AG09309 (cell line): ENCODE data around the gene FBLIM1.
"Not testable (repeated sequence)": the region's sequence is repeated elsewhere in the genome, so short reads cannot be mapped to it uniquely, and the experiment has no call there.

Experiments used
- DNase-seq: peaks from one replicate; pipeline ENCODE4 v3.0.0-alpha.2; 2010; ENCODE audit warnings: low read depth
- H3K4me3 ChIP-seq: 2 replicates; pipeline ENCODE4 v1.5.1; 2011; ENCODE audit warnings: mild to moderate bottlenecking, low read depth, low read length, moderate library complexity; ENCODE audit not compliant: control insufficient read depth
- TF ChIP-seq, protein P1 (sequence below): IDR thresholded peaks from 2 replicates; pipeline ENCODE4 v1.5.1; 2011; ENCODE audit warnings: mild to moderate bottlenecking, low read depth, low read length, inconsistent platforms; ENCODE audit not compliant: insufficient read depth, control insufficient read depth; ENCODE audit errors: missing control alignments

Gene FBLIM1

DNA sequence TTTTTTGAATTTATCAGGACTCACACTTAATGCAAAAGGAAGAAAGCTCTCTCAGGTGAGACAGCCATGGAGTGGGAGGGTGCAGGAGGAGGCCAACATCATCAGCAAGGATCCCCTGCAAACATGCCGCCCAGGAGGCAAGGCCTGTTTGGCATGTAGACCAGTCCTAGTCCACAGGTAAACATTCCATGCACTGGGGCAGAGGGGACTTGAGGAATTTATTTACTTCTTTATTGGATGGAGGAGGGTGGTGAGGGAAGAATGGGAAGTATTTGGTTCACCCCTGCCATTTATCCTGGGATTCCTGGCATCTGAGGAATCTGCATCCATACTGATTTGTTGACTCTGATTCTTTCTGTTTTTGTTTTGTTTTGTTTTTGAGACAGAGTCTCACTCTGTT, 50.4 kb downstream of the FBLIM1 start:
- TF ChIP-seq, protein P1, sequence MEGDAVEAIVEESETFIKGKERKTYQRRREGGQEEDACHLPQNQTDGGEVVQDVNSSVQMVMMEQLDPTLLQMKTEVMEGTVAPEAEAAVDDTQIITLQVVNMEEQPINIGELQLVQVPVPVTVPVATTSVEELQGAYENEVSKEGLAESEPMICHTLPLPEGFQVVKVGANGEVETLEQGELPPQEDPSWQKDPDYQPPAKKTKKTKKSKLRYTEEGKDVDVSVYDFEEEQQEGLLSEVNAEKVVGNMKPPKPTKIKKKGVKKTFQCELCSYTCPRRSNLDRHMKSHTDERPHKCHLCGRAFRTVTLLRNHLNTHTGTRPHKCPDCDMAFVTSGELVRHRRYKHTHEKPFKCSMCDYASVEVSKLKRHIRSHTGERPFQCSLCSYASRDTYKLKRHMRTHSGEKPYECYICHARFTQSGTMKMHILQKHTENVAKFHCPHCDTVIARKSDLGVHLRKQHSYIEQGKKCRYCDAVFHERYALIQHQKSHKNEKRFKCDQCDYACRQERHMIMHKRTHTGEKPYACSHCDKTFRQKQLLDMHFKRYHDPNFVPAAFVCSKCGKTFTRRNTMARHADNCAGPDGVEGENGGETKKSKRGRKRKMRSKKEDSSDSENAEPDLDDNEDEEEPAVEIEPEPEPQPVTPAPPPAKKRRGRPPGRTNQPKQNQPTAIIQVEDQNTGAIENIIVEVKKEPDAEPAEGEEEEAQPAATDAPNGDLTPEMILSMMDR, result no peak
- DNase-seq, result no peak
- H3K4me3 ChIP-seq, result no peak overlapping the region

DNA sequence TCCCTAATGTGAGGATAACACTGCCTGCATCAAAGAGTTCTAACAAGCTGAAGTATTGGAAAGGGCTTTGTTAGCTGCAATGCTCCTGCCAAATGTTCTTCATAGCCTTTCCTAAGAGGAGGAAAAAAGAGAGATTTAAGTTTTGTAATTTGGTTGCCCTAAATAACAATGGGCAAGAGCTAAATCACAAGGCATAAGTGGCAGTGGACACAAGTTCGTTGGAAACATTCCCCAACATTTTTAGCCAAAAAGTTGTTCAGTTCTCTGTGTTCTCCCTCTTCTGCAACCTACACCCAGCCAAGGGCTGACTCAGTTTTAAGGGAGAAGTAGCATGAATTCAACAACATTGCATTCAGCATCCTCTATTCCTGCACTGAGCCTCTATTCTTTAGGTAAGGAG, 51.5 kb downstream of the FBLIM1 start:
- no peak for DNase-seq
- TF ChIP-seq, protein P1, result no peak
- H3K4me3 ChIP-seq, result no peak overlapping the region

DNA sequence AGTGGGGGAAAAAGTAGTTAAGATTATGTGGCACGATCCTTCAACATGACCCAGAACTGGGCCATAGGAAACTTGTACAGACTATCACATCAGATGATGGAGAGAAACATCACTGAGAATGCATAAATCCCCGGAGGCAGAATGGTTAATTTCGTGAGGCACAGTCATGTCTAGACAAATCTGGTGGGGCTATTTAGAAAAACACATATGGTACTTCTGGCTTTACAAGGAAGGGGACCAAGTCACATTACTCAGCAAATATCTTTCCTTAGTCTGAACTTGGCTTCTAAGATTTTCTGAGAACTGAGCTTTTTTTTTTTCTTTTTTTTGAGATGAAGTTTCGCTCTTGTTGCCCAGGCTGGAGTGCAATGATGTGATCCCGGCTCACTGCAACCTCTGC, 58.1 kb downstream of the FBLIM1 start:
- TF ChIP-seq, protein P1, result no peak
- no peak overlapping the region for H3K4me3 ChIP-seq
- DNase-seq, result no peak

DNA sequence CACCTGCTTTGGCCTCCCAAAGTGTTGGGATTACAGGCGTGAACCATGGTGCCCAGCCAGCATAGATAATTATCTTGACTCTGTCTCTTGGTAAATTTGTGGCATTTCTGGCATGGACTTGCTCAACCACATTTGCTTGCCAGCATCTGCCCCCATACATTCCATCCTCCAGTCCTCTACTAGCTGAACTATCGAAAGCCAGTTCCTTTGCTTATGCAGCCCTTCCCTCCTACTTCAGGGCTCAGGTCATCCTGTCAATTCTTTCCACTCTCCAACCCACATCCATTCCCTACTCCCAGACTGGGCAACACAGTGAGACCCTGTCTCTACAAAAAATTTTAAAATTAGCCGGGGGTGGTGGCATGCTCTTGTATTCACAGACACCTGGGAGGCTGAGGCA, 61.9 kb downstream of the FBLIM1 start:
- TF ChIP-seq, protein P1, result no peak
- no peak overlapping the region for H3K4me3 ChIP-seq
- DNase-seq, result no peak

DNA sequence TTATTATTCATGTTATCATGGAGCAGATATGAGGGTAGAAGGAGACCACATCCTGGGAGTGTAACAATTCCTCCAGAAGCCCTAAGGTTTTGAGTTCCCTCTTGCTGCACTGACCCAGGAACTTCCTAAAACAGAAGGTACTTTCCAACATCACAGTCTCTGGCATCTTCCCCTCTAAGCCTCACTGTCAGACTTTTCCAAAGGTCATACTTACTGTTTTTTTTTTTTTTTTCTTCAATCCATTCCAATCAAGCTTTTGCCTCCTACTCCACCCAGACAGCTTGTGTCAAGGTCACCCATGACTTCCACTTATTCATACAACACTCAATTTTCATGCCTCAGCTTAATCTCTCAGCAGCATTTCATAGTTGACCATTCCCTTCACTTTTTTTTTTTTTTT, 67.2 kb downstream of the FBLIM1 start:
- H3K4me3 ChIP-seq, result no peak overlapping the region
- no peak for DNase-seq
- TF ChIP-seq, protein P1, result no peak

DNA sequence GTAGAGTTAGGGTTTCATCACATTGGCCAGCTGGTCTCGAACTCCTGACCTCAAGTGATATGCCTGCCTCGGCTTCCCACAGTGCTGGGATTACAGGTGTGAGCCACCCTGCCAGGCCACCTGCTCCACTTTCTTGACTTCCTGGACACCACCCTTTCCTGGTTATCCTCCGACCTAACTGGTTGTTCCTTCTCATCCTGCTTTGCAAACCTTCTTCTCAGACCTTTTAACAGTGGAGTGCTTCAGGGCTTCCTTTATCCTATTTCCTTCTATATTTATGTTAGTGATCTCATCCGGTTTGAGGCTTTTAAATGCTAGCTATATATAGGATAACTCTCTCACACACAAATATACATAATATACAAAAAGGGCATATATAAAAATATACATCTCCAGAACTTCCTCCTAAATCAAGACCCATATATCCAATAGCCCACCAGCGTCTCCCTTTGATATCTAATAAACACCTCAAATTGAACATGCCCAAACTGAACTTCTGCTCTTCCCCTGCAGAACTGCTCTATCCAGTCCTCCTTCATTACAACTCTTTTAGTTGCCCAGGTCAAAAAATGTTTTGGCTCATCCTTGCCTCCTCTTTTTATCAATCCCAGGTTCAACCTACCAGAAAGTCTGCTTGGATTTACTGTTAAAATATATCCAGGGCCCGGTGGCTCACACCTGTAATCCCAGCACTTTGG, 68.4 kb downstream of the FBLIM1 start:
- no peak for DNase-seq
- no peak overlapping the region for H3K4me3 ChIP-seq
- TF ChIP-seq, protein P1, result no peak

DNA sequence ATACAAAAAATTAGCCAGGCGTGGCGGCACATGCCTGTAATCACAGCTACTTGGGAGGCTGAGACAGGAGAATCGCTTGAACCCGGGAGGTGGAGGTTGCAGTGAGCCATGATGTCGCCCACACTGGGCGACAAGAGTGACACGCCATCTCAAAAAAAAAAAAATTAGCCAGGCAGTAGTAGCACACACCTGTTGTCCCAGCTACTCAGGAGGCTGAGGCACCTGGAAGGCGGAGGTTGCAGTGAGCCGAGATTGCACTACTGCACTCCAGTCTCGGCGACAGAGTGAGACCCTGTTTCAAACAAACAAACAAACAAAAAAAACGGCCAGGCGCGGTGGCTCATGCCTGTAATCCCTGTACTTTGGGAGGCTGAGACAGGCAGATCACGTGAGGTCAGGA, 69.0 kb downstream of the FBLIM1 start:
- not testable (repeated sequence) for DNase-seq, H3K4me3 ChIP-seq

DNA sequence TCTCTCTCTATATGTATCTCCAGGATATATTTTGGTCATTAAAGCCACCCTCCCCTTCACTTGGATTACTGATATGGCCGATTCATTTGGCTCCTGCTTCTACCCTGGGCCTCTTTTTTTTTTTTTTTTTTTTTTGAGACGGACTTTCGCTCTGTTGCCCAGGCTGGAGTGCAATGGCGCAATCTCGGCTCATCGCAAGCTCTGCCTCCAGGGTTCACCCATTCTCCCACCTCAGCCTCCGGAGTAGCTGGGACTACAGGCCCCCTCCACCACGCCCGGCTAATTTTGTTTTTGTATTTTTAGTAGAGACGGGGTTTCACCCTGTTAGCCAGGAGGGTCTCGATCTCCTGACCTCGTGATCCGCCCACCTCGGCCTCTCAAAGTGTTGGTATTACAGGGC, 70.3 kb downstream of the FBLIM1 start:
- H3K4me3 ChIP-seq, DNase-seq: not testable (repeated sequence)
